ENCODE results near the gene CELSR1.

GRCh38 chr22:46578251-46578823 lies 40.9 kb upstream of the CELSR1 start:
- no peak for TF ChIP-seq POLR2A (IDR thresholded peaks at IDR 0.05)
- no peak for TF ChIP-seq CTCF (IDR thresholded peaks at IDR 0.05)
